ENCODE data around the gene CCDC57.

GRCh38 chr17:82179412-82179811, 33.2 kb downstream of the CCDC57 start:
- TF ChIP-seq CTCF (IDR thresholded peaks at IDR 0.05; ENCODE audit: poor library complexity, severe bottlenecking) (no peak), SMC3 (conservative IDR thresholded peaks at IDR 0.05; ENCODE audit: poor library complexity) (no peak), POLR2AphosphoS5 (IDR thresholded peaks at IDR 0.05) (no peak)

All from neural cell (in vitro differentiated cells).